Activated B cell treated with CpG ODN at 0.5 μM for 24 hours (primary cell): ENCODE data around the gene MAP2K6. TPM values are rescaled to one million over a fixed set of nuclear protein-coding genes. Genes with fewer than 3 reads are reported as not detected.

ENCODE experiments used
- ATAC-seq: fragments of 200-7000 bp; cut with Tn5 transposase; one replicate; pipeline ENCODE4 v1.10.0; 2021; ENCODE audit warnings: low read depth, mild to moderate bottlenecking, moderate library complexity
- CTCF ChIA-PET: fragments of 350-600 bp; sonication (Branson Sonifier 250); formaldehyde crosslinking; loops from one replicate; lab custom pipeline; 2021; ENCODE audit warnings: antibody characterized with exemption; lab: Charles Lee
- POLR2A ChIA-PET: fragments of 350-600 bp; sonication (Branson Sonifier 250); formaldehyde crosslinking; loops from one replicate; lab custom pipeline; 2021; ENCODE audit warnings: antibody characterized with exemption; lab: Charles Lee
- DNase-seq: peaks from one replicate; pipeline ENCODE4 v3.0.0; 2022
- H3K27ac Mint-ChIP-seq: one replicate; pipeline ENCODE4 v1.8.0; 2020; ENCODE audit warnings: mixed read lengths
- H3K27me3 Mint-ChIP-seq: one replicate; pipeline ENCODE4 v1.8.0; 2021; ENCODE audit warnings: mixed read lengths
- H3K36me3 Mint-ChIP-seq: one replicate; pipeline ENCODE4 v1.8.0; 2021; ENCODE audit warnings: low read depth, mixed read lengths
- H3K4me1 Mint-ChIP-seq: one replicate; pipeline ENCODE4 v1.8.0; 2021; ENCODE audit warnings: mixed read lengths
- H3K4me3 Mint-ChIP-seq: one replicate; pipeline ENCODE4 v1.8.0; 2020; ENCODE audit warnings: mild to moderate bottlenecking, mixed read lengths
- H3K9me3 Mint-ChIP-seq: one replicate; pipeline ENCODE4 v1.8.0; 2020; ENCODE audit warnings: mixed read lengths
- intact Hi-C: fragments of 100-400 bp; cut with micrococcal nuclease; formaldehyde crosslinking; loops from one replicate; pipeline ENCODE4 v1.15.1; 2024
- total RNA-seq: library from RNA; stranded (reverse); gene quantifications from 2 replicates; pipeline ENCODE4 v1.2.3, GENCODE V29; 2022
- TF ChIP-seq, protein P1 (sequence below): fragments of 200-600 bp; IDR thresholded peaks from one replicate; pipeline ENCODE4 v1.8.0; 2022; ENCODE audit warnings: antibody characterized with exemption, mild to moderate bottlenecking

MAP2K6 gene
- total RNA-seq, 1 donor from 2014 or later: 2.9 TPM

DNA sequence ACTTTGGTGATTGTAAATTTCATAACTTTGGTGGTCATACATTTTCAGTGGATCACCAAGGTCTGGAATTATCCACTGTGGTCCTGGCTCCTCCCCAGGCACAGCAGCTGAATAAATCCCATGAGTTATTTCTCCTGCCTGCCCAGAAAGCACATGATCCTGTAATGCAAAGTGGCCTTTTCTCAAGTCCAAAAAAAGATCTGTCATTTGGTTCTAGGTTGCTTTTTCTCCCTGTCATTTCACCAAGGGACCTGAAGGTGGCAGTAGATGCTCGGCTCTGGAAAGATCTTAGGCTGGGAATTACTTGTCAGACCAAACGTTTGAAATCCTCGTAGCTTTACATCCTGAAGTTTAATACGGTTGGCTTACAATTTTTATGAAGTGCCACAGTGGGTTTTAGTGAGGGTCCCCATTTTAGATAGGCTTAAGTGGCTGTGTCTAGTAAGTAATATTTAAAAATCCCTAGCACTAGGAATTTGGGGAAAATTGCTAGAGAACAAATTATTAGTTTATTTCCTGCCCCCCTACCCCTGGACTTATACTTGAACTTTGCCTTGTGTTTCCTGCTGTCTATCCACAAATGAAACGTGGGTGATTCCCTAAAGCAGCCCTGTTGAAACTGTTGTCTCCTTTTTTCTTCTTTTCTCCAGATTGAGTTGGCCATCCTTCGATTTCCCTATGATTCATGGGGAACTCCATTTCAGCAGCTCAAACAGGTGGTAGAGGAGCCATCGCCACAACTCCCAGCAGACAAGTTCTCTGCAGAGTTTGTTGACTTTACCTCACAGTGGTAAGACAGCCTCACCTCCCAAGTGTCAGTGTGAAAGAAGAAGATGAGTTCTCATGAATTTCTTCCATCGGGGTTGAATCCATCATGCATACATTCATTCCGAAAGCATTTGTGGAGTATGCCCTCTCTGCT is 111.7 kb downstream of the MAP2K6 start:
- POLR2A ChIA-PET: no interaction called here
- peaks cover 5% of the 10 kb centered on the region for H3K4me1 Mint-ChIP-seq
- intact Hi-C loops: loop anchor here (1.0 to 2.0 kb wide), 3 partner anchors 279 to 1097 kb away; no protein-coding TSS in a partner anchor
- no peak overlapping the region for H3K27ac Mint-ChIP-seq
- H3K27me3 Mint-ChIP-seq: peaks cover 4% of the 10 kb centered on the region
- CTCF ChIA-PET: interaction anchor here (1.0 to 4.2 kb wide), 6 partner anchors 15 to 1026 kb away, joined by 3 to 22 read pairs (median 8); partner anchors contain the start of gene MAP2K6
- H3K9me3 Mint-ChIP-seq: no peaks in the 10 kb centered on the region
- TF ChIP-seq, protein P1, sequence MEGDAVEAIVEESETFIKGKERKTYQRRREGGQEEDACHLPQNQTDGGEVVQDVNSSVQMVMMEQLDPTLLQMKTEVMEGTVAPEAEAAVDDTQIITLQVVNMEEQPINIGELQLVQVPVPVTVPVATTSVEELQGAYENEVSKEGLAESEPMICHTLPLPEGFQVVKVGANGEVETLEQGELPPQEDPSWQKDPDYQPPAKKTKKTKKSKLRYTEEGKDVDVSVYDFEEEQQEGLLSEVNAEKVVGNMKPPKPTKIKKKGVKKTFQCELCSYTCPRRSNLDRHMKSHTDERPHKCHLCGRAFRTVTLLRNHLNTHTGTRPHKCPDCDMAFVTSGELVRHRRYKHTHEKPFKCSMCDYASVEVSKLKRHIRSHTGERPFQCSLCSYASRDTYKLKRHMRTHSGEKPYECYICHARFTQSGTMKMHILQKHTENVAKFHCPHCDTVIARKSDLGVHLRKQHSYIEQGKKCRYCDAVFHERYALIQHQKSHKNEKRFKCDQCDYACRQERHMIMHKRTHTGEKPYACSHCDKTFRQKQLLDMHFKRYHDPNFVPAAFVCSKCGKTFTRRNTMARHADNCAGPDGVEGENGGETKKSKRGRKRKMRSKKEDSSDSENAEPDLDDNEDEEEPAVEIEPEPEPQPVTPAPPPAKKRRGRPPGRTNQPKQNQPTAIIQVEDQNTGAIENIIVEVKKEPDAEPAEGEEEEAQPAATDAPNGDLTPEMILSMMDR: no peak
- H3K4me3 Mint-ChIP-seq: no peak overlapping the region
- no peak for ATAC-seq
- DNase-seq: no peak
- H3K36me3 Mint-ChIP-seq: peaks cover 42% of the 10 kb centered on the region

DNA sequence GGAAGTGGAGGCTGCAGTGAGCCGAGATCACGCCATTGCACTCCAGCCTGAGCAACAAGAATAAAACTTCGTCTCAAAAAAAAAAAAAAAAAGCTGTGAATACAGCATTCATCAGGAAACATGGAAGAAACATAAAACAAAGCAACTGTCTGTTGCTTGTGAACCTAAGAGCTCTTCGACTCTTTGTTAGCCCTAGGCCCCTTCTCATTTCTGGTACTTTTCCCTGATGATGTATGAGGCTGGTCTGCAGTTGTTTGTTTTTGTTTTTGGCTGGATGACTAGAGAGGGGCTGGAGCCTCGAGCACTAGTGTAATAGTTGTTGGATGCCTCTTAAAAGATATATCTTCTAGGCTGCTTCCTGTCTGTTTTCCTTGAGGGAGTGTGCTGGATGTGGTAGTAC is 113.5 kb downstream of the MAP2K6 start:
- no peaks in the 10 kb centered on the region for H3K9me3 Mint-ChIP-seq
- intact Hi-C loops: no loop called here

DNA sequence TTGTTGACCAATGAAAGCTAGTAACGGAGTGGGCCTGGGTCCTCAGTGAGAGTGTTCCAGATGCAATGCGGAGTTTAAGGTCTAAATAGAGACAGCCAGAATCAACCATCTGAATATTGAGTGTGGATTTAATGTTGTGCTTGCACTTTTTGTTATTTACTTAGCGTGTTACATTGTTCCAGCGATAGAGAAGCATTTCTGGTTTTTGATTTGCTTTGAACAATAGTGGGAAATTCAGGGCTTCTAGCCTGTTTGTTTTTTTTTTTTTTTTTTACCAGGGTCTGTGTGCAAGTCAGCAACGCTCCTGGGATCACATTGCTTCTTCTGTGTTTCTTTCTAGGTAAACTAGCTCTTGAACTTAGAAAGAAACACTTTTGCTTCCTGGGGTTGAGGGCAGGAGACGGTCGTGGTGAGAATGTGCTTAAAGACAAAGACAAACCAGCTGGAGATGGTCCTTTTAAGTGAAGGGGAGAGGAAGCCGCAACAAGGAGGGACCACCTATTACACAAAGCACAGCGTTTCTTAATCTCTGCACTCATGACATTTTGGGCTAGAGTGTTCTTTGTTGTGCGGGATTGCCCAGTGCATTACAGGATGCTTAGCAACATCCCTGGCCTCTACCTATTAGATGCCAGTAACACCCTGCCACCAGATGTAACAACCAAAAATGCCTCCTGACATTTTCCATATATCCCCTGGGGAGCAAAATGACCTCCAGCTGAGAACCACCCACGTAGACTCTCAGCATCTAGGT is 119.2 kb downstream of the MAP2K6 start:
- H3K9me3 Mint-ChIP-seq: no peaks in the 10 kb centered on the region
- TF ChIP-seq, protein P1: no peak
- ChIA-PET CTCF (no interaction called here), POLR2A (no interaction called here)
- peaks cover 37% of the 10 kb centered on the region for H3K36me3 Mint-ChIP-seq
- ATAC-seq (no peak), DNase-seq (no peak)
- no peak overlapping the region for H3K4me3 Mint-ChIP-seq
- no peaks in the 10 kb centered on the region for H3K4me1 Mint-ChIP-seq
- H3K27ac Mint-ChIP-seq: no peak overlapping the region
- no peaks in the 10 kb centered on the region for H3K27me3 Mint-ChIP-seq
- intact Hi-C loops: no loop called here

More for the DNA sequence above, 113.5 kb downstream of the MAP2K6 start:
- peaks cover 38% of the 10 kb centered on the region for H3K36me3 Mint-ChIP-seq
- peaks cover 5% of the 10 kb centered on the region for H3K4me1 Mint-ChIP-seq
- no peak overlapping the region for H3K4me3 Mint-ChIP-seq
- no peak overlapping the region for H3K27ac Mint-ChIP-seq
- TF ChIP-seq, protein P1: no peak
- H3K27me3 Mint-ChIP-seq: no peaks in the 10 kb centered on the region
- DNase-seq: no peak
- CTCF ChIA-PET: no interaction called here
- POLR2A ChIA-PET: no interaction called here
- ATAC-seq: no peak

DNA sequence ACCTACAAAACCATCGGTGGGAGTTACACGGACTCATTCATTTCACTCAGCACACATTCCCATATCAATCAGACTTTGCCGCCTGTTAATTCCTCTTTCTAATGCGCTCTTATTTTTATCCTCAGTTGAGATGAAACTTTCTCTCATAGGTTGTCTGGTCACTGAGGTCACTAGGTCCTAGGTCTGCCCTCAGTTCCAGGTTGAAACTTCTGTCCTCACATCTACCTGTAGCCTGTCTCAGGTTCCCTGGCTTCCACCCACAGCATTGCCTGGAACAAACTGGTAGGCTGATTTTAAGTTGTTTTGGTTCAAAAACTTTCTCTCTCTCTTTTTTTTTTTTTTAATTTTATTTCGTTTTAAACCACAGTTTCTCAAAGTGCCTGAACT is 119.7 kb downstream of the MAP2K6 start:
- Mint-ChIP-seq H3K9me3 (no peaks in the 10 kb centered on the region), H3K27me3 (no peaks in the 10 kb centered on the region), H3K4me3 (no peak overlapping the region), H3K27ac (no peak overlapping the region), H3K36me3 (peaks cover 37% of the 10 kb centered on the region), H3K4me1 (no peaks in the 10 kb centered on the region)
- ChIA-PET POLR2A (no interaction called here), CTCF (no interaction called here)
- intact Hi-C loops: no loop called here
- DNase-seq (no peak), ATAC-seq (no peak)
- TF ChIP-seq, protein P1: no peak
